Upper lobe of left lung (tissue), 4 donors: Measurements from ENCODE around the gene CHCHD3.

Experiments
- CTCF ChIP-seq, 6 experiments: fragments of 450-650 bp in 4 of 6; fragments of 200-600 bp in 2 of 6; sonication (generic) in 2 of 6; IDR thresholded peaks; one replicate each; pipeline ENCODE4 v1.5.1; 2016 to 2019; ENCODE audit warnings: antibody characterized with exemption in 6 of 6
- EP300 ChIP-seq, 4 donors: sonication (generic); formaldehyde crosslinking; IDR thresholded peaks; one replicate each; pipeline ENCODE4 v1.5.1; 2017; ENCODE audit warnings: antibody characterized with exemption in 4 of 4, control low read depth in 2 of 4
- POLR2A ChIP-seq, 4 donors: fragments of 450-650 bp; IDR thresholded peaks; one replicate each; pipeline ENCODE4 v1.5.1; 2016 to 2017; ENCODE audit warnings: antibody characterized with exemption in 4 of 4, mild to moderate bottlenecking in 2 of 4

GRCh38 chr7:132941428-132941827 lies 140.5 kb downstream of the CHCHD3 start:
- TF ChIP-seq CTCF (IDR thresholded peaks at IDR 0.05) (no peak), POLR2A (IDR thresholded peaks at IDR 0.05) (no peak), EP300 (IDR thresholded peaks at IDR 0.05) (no peak)
